GM12891 (cell line): ENCODE data around the gene SNX11.

ENCODE experiments used
- POLR2AphosphoS5 ChIP-seq: IDR thresholded peaks from 2 replicates; pipeline ENCODE4 v1.6.1; 2011; ENCODE audit warnings: low read depth, low read length, control low read depth
- SPI1 ChIP-seq: IDR thresholded peaks from 2 replicates; pipeline ENCODE4 v1.6.1; 2011; ENCODE audit warnings: low read depth, low read length, control low read depth
- TAF1 ChIP-seq: IDR thresholded peaks from 2 replicates; pipeline ENCODE4 v1.6.1; 2011; ENCODE audit warnings: low read depth, low read length, control low read depth

DNA sequence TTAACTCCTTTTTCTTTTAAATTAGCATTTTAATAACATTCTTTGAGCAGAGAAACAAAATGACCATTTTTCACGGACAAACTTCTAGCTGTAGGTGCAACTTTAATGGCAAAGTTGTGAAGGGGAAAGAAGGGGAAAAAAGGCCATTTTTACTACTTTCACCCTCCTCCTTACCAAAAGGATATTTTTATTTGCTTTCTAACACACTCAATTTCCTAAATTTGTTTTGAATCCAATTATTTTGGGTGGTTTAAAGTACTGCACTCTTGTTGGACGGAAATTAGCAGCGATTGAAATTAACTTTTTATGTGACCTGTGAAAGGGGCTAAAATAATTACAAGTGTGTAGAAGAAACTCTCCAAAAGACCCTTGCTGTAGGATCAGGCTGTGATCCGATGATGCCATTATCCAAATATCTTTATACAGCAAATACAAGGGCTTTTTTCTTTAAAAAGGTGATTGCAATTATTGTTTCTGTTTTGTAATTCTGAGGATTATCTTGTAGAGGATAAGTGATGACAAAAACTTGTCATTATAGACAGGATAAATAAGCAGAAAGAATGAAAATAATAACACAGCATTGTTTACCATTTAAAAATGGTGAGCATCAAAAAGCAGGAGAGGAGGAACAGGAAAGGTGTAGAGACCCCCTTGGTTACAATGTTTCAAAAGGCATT lies 42.4 kb downstream of the SNX11 start:
- TF ChIP-seq POLR2AphosphoS5 (no peak), SPI1 (no peak), TAF1 (no peak)
